Choroid plexus epithelial cell (primary cell): ENCODE results near the gene PHLDB2.

ENCODE experiments used
- DNase-seq: peaks from one replicate; pipeline ENCODE4 v3.0.0-alpha.2; 2010; ENCODE audit warnings: low read depth
- H3K4me3 ChIP-seq: 2 replicates; pipeline ENCODE4 v1.5.1; 2011; ENCODE audit warnings: low read depth, mild to moderate bottlenecking, control low read depth, low read length, moderate library complexity
- CTCF ChIP-seq: conservative IDR thresholded peaks from 2 replicates; pipeline ENCODE4 v1.5.1; 2011; ENCODE audit warnings: low read depth, mild to moderate bottlenecking, control low read depth, inconsistent platforms, low read length, moderate library complexity

Gene PHLDB2

GRCh38 chr3:111999484-112000324 is 140.6 kb downstream of the PHLDB2 start:
- no peak for DNase-seq
- peak overlapping the region; percentile 58 for H3K4me3 ChIP-seq
- no peak for TF ChIP-seq CTCF

- DNase-seq, result no peak
- no peak overlapping the region for H3K4me3 ChIP-seq
- TF ChIP-seq CTCF, result no peak
Measured at GRCh38 chr3:112000367-112000771, 141.3 kb downstream of the PHLDB2 start.

- no peak for DNase-seq
- H3K4me3 ChIP-seq, result no peak overlapping the region
- no peak for TF ChIP-seq CTCF
Measured at GRCh38 chr3:112000966-112001365, 141.9 kb downstream of the PHLDB2 start.

- no peak overlapping the region for H3K4me3 ChIP-seq
- no peak for DNase-seq
- TF ChIP-seq CTCF, result no peak
Measured at GRCh38 chr3:112001526-112001925, 142.5 kb downstream of the PHLDB2 start.

- no peak overlapping the region for H3K4me3 ChIP-seq
- DNase-seq, result no peak
- TF ChIP-seq CTCF, result no peak
Measured at GRCh38 chr3:112002096-112002971, 143.3 kb downstream of the PHLDB2 start.

- H3K4me3 ChIP-seq, result no peak overlapping the region
- no peak for DNase-seq
- no peak for TF ChIP-seq CTCF
Measured at GRCh38 chr3:112003321-112004080, 144.4 kb downstream of the PHLDB2 start.
